Hepatocyte (in vitro differentiated cells): ENCODE data around the gene TMPRSS11A. TPM values are rescaled to one million over a fixed set of nuclear protein-coding genes. Genes with fewer than 3 reads are reported as not detected.

Source experiments
- DNase-seq: peaks from one replicate; pipeline ENCODE4 v3.0.0-alpha.2; 2016; ENCODE audit warnings: low spot score
- H2AFZ ChIP-seq: fragments of 200-600 bp; sonication (generic); 2 replicates; pipeline ENCODE4 v1.6.0; 2016; ENCODE audit warnings: antibody characterized with exemption, mild to moderate bottlenecking
- H3K27ac ChIP-seq: fragments of 200-600 bp; sonication (generic); 2 replicates; pipeline ENCODE4 v1.5.1; 2016; ENCODE audit warnings: mild to moderate bottlenecking
- H3K27me3 ChIP-seq: fragments of 200-600 bp; sonication (generic); 2 replicates; pipeline ENCODE4 v1.6.1; 2016
- H3K36me3 ChIP-seq: fragments of 200-600 bp; sonication (generic); replicated peaks from 2 replicates; pipeline ENCODE4 v1.5.1; 2016; ENCODE audit warnings: low read depth; ENCODE audit not compliant: insufficient read depth
- H3K4me1 ChIP-seq: fragments of 200-600 bp; sonication (generic); 2 replicates; pipeline ENCODE4 v1.5.1; 2016; ENCODE audit warnings: mild to moderate bottlenecking, moderate library complexity; ENCODE audit not compliant: insufficient read depth
- H3K4me2 ChIP-seq: fragments of 200-600 bp; sonication (generic); 2 replicates; pipeline ENCODE4 v1.6.0; 2016
- H3K4me3 ChIP-seq: fragments of 200-600 bp; sonication (generic); 2 replicates; pipeline ENCODE4 v1.5.1; 2016; ENCODE audit warnings: mild to moderate bottlenecking
- H3K79me2 ChIP-seq: fragments of 200-600 bp; sonication (generic); 2 replicates; pipeline ENCODE4 v1.6.0; 2017; ENCODE audit warnings: mild to moderate bottlenecking
- H3K9me2 ChIP-seq: fragments of 200-600 bp; sonication (generic); replicated peaks from 2 replicates; pipeline ENCODE4 v1.6.0; 2017; ENCODE audit warnings: mild to moderate bottlenecking; ENCODE audit not compliant: insufficient read depth
- H3K9me3 ChIP-seq: fragments of 200-600 bp; sonication (generic); 2 replicates; pipeline ENCODE4 v1.5.1; 2016; ENCODE audit warnings: low read depth, mild to moderate bottlenecking
- H4K20me1 ChIP-seq: fragments of 200-600 bp; sonication (generic); 2 replicates; pipeline ENCODE4 v1.6.0; 2016; ENCODE audit warnings: mild to moderate bottlenecking; ENCODE audit not compliant: insufficient read depth, poor library complexity, severe bottlenecking
- CTCF ChIP-seq: fragments of 200-600 bp; sonication (generic); IDR thresholded peaks from 2 replicates; pipeline ENCODE4 v1.5.1; 2016; ENCODE audit warnings: antibody characterized with exemption, mild to moderate bottlenecking; ENCODE audit not compliant: poor library complexity
- EZH2 ChIP-seq: fragments of 200-600 bp; sonication (generic); IDR thresholded peaks from 2 replicates; pipeline ENCODE4 v1.6.1; 2016; ENCODE audit warnings: antibody characterized with exemption, mild to moderate bottlenecking, borderline replicate concordance
- EZH2phosphoT487 ChIP-seq: fragments of 200-600 bp; sonication (generic); IDR thresholded peaks from one replicate; pipeline ENCODE4 v1.6.1; 2018; ENCODE audit warnings: antibody characterized with exemption, mild to moderate bottlenecking, low read depth, moderate library complexity; ENCODE audit not compliant: unreplicated experiment, severe bottlenecking
- WGBS: methylation state at CpG from one replicate; pipeline ENCODE4 v1.1.6; 2016; ENCODE audit warnings: low lambda C conversion rate; ENCODE audit errors: missing lambda C conversion rate; 5-methylcytosine and 5-hydroxymethylcytosine counted together
- polyA plus RNA-seq: library from polyadenylated mRNA; unstranded; fragments of >200 nt; fragmentation: Nextera tagmentation; extraction: Ambion mirVana; gene quantifications from 2 replicates; pipeline ENCODE4 v1.2.1, GENCODE V29; 2016
- total RNA-seq: library from RNA; depleted of rRNA; stranded (reverse); fragments of >200 nt; gene quantifications from 2 replicates; pipeline ENCODE4 v1.2.3, GENCODE V29; 2014

TMPRSS11A gene
- total and polyA plus RNA-seq, 2 experiments from 2014 or later, result 0.10 TPM; not detected in 1

DNA sequence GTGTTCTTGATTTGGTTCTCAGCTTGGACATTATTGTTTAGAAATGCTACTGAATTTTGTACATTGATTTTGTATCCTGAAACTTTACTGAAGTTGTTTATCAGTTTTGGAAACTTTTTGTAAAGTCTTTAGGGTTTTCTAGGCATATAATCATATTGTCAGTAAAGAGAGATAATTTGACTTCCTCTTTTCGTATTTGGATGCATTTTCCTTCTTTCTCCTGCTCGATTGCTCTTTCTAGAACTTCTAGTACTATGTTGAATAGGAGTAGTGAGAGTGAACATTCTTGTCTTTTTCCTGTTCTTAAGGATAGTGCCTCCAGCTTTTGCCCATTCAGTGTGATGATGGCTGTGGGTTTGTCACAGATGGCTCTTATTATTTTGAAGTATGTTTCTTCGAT, 24.1 kb downstream of the TMPRSS11A start:
- no peaks in the 10 kb centered on the region for H3K79me2 ChIP-seq
- no peaks in the 10 kb centered on the region for H3K9me2 ChIP-seq
- H3K4me3 ChIP-seq, result no peak overlapping the region
- H3K36me3 ChIP-seq, result no peaks in the 10 kb centered on the region
- no peak overlapping the region for H2AFZ ChIP-seq
- no peak overlapping the region for H3K4me2 ChIP-seq
- no peak overlapping the region for H3K27ac ChIP-seq
- no peaks in the 10 kb centered on the region for H3K4me1 ChIP-seq
- no peak for DNase-seq
- no peaks in the 10 kb centered on the region for H4K20me1 ChIP-seq
- H3K9me3 ChIP-seq, result no peaks in the 10 kb centered on the region
- no peak for TF ChIP-seq CTCF
- no peak for TF ChIP-seq EZH2
- TF ChIP-seq EZH2phosphoT487, result no peak
- WGBS, result 82% methylated on average over 3 of the region's 3 CpGs
- no peaks in the 10 kb centered on the region for H3K27me3 ChIP-seq

DNA sequence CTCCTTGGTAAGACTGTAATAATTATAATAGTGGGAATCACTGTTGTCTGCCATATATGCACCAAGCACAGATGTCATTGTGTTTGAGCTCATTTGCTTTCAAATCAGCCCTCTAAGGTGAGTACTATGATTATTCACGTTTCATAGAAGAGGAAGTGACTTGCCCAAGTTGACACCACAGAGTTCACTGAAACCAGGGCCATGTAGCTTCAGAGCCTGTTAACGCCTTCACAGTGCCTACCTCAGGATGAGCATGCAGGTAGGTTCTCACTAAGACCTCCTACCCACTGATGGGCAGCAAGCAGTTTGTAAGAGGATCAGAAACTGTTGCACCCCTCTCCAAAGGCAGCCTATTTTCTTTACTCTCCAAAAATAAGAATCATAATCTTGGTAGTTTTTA, 27.4 kb downstream of the TMPRSS11A start:
- no peak overlapping the region for H2AFZ ChIP-seq
- no peaks in the 10 kb centered on the region for H4K20me1 ChIP-seq
- H3K4me2 ChIP-seq, result no peak overlapping the region
- DNase-seq, result no peak
- 70% methylated on average over 2 of the region's 2 CpGs for WGBS
- no peak overlapping the region for H3K27ac ChIP-seq
- TF ChIP-seq EZH2, result no peak
- TF ChIP-seq EZH2phosphoT487, result no peak
- TF ChIP-seq CTCF, result no peak
- H3K36me3 ChIP-seq, result no peaks in the 10 kb centered on the region
- no peak overlapping the region for H3K4me3 ChIP-seq
- H3K4me1 ChIP-seq, result no peaks in the 10 kb centered on the region
- H3K79me2 ChIP-seq, result no peaks in the 10 kb centered on the region
- no peaks in the 10 kb centered on the region for H3K27me3 ChIP-seq
- no peaks in the 10 kb centered on the region for H3K9me2 ChIP-seq
- no peaks in the 10 kb centered on the region for H3K9me3 ChIP-seq

DNA sequence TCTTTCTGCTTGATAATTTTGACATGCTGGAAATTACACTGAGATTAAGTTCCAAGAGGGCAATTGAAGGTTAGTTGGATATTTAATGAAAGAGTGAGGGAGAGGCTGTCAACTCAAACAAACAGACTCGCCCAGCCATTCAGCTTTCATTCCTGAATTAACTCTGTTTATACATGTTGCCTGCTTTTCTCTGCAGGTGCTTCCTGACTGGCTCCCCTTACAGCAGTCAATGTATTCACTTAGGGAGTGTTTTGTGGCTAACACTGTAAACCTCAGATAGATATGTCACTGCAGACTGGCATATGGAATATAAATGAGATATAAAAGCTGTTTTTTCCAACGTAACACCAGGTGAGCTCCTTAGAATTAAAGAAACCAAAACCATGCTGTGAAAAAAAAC, 28.7 kb downstream of the TMPRSS11A start:
- Histone ChIP-seq H3K27me3 (no peaks in the 10 kb centered on the region), H3K4me2 (peak overlapping the region; percentile 9), H3K4me3 (no peak overlapping the region), H3K36me3 (no peaks in the 10 kb centered on the region), H4K20me1 (no peaks in the 10 kb centered on the region), H3K79me2 (no peaks in the 10 kb centered on the region), H3K27ac (no peak overlapping the region), H3K9me3 (no peaks in the 10 kb centered on the region), H3K4me1 (no peaks in the 10 kb centered on the region), H3K9me2 (no peaks in the 10 kb centered on the region), H2AFZ (no peak overlapping the region)
- 33% methylated on average over 2 of the region's 2 CpGs for WGBS
- no peak for TF ChIP-seq CTCF
- TF ChIP-seq EZH2, result no peak
- no peak for TF ChIP-seq EZH2phosphoT487
- DNase-seq, result no peak

- no peak for TF ChIP-seq CTCF
- DNase-seq, result no peak
- no peaks in the 10 kb centered on the region for H3K9me2 ChIP-seq
- no peaks in the 10 kb centered on the region for H3K27me3 ChIP-seq
- H4K20me1 ChIP-seq, result no peaks in the 10 kb centered on the region
- H3K4me2 ChIP-seq, result no peak overlapping the region
- H3K4me3 ChIP-seq, result no peak overlapping the region
- no peaks in the 10 kb centered on the region for H3K9me3 ChIP-seq
- H3K4me1 ChIP-seq, result no peaks in the 10 kb centered on the region
- H3K27ac ChIP-seq, result no peak overlapping the region
- 52% methylated on average over 1 of the region's 1 CpG for WGBS
- no peak overlapping the region for H2AFZ ChIP-seq
- H3K79me2 ChIP-seq, result no peaks in the 10 kb centered on the region
- no peaks in the 10 kb centered on the region for H3K36me3 ChIP-seq
Measured at GRCh38 chr4:67933755-67934154, 29.5 kb downstream of the TMPRSS11A start.
